T-helper 1 cell (primary cell): ENCODE results near the gene CSMD2.
"Not testable (repeated sequence)": the region's sequence is repeated elsewhere in the genome, so short reads cannot be mapped to it uniquely, and the experiment has no call there.

Experiments used
- DNase-seq, 5 donors: peaks; one replicate each; pipeline ENCODE4 v3.0.0-alpha.2; 2012 to 2020

The CSMD2 gene

DNA sequence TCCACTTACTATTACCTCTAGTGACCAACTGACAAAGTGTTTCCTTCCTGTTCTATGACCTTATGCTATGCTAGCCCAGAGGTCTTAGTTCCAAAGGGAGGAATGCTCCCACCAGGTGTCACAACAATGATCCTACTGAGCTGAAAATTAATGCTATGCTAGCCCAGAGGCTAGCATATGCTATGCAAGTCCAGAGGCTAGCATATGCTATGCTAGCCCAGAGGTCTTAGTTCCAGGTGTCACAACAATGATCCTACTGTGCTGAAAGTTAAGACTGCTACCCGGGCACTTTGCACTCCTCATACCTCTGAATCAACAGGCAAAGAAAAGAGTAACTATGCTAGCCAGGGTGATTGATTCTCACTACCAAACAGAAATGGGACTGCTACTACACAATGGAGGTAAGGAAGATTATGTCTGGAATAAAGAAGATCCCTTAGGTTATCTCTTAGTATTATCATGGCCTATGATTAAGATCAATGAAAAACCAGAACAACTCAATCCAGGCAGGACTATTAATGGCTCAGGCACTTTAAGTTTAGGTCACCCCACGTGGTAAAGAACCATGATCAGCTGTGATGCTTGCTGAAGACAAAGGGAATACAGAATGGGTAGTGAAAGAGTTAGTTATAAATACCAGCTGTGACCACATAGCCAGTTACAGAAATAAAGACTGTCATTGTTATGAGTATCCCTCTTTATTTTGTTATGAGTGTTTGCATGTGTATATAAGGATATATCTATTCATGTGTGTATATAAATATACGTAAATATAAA lies 114.1 kb downstream of the CSMD2 start:
- no peak for DNase-seq

DNA sequence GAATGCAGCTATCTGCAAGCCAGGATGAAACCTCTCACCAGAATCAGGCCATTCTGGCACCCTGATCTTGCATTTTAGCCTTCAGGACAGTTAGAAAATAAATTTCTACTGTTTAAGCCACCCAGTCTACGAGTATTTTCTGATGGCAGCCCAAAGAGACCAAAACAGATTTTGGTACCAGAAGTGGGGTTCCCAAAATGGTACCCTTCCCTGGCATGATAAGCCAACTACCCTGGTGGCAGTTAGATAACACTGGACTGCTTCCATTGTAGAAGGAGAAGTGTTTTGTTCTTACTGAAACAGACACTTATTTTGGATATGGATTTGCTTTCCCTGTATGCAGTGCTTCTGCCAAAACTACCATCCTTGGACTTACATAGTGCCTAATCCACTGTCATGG lies 115.0 kb downstream of the CSMD2 start:
- DNase-seq, result no peak

DNA sequence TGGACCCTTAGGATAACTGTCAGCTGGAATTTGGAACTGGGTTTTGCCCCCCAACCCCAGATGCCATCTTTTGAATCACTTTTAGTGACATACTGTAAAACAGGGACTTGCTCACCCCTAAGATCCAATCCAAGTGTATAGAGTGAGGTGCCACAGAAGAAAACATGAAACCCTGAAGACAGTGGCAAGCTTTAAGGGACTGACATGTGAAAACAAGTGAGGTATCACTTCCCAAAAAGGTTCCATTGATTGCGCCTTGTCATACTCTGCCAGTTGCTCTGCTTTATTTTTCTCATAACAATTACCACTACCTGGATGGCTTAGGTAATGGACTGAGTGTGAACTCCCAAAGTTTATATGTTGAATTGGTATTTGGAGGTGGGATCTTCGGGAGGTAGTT lies 115.6 kb downstream of the CSMD2 start:
- no peak for DNase-seq

DNA sequence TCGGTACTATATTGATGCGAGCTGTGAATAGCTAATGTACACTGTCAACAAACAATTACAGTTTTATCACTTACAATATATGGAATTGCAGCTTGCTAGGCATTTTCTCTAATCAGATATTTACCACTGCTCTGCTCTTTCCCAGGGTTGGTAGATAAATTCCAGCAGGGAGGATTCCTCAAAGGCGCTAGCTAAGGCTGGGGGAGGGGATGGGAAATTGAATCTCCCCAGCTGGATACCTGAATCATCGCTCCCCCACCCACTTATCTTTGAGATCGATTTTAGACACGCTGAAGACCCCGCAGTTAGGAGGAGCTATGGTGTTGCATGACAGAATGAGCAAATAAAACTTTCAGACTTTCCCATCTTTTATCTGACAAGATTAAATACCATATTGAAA lies 127.2 kb downstream of the CSMD2 start:
- no peak for DNase-seq

DNA sequence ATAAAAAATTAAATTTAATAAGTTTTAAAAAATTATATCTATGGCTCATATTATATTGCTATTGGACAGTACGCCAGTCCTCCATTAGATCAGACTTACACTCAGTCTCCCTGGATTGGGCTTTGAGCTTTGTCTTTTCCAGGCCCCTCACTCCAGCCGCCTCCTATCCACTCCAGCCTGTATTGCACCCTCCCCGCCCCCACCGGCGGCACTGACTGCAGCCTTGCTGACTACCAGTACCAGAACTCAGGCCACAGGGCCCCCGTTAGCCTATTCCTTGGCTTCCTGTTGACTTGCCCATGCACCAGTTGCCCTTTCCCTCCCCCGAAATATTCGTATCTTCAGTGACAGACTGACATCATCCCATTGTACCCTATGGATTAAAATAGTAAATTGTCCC lies 127.9 kb downstream of the CSMD2 start:
- DNase-seq, result no peak

DNA sequence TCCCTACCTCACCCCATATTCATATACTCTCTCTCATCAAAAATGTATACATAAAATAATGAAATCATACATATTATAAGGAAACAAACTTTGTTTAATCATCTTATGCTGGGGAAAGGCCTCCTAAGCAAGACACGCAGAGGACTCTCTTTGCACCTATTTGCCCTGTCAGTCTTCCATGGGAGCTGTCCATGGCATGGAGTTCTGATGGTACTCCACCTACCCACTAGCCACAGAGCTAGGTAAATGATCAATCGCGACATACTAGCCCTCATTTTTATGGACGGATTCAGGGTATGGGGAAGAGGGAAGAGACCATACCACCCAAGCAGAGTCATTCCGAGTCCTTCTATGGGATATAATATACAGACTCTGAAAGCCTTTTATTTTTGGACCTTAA lies 131.0 kb downstream of the CSMD2 start:
- no peak for DNase-seq

DNA sequence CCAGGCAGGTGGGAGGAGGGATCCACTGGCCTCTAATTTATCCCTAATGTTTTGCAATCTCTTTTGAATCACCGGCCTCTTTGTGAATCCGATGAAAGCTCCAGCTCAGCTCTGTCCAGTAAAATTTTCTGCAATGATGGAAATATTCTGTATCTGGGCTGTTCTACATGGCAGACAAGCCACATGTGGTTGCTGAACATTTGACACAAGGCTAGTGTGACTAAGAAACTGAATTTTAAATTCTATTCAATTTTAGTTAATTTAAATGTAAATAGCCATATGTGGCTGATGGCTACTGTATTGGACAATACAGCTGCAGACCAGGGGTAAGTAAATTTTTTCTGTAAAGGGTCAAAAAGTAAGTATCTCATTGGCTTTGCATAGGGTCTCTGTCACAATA lies 135.1 kb downstream of the CSMD2 start:
- no peak for DNase-seq

DNA sequence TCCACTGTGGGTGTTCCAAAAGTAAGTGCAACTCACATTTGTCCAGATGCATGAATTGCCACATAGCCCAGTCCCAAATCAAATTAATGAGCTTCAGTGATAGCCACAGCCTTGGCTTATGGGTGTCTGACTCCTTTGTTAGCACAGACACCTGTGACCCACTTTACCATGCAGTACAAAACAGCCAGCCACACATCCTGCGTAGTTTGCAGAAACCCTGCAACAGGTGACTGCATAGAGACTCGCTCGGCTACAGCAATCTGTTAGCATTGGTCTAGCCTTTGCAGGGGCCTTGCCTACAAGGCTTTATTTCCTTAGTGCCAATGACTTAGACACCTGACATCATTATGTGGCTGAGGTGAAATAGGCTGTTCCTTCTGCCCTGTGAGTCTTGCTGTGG lies 135.5 kb downstream of the CSMD2 start:
- no peak for DNase-seq

DNA sequence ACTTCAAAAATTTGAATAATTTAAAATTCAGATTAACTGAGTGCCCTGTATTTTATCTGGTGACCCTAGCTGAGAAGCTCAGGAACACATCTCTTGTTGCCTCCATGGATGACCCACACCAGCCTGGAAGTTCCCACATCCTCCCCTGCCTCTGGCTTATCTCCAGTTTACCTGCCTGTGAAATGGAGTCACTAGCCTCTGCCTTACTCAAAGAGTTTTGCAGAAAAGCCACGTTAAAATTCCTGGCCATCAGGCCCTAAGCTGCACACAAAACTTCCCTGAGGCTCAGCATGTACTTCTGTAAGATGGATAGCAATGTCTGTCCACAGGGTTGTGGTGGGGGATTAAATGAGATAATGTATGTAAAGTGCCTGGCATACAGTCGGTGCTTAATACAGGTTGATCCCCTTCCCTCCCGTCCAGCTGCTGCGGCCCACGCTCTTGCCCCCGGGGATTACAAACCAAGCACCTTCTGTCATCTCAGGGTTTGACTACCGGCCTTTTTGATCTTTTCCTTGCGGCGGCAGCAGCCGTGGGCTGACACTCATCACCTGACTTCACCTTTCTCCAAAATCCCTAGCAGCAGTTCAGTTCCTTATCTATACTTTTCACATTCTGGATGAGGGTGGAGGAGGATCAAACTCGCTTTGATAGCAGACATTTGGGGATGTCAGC lies 136.5 kb downstream of the CSMD2 start:
- no peak for DNase-seq

DNA sequence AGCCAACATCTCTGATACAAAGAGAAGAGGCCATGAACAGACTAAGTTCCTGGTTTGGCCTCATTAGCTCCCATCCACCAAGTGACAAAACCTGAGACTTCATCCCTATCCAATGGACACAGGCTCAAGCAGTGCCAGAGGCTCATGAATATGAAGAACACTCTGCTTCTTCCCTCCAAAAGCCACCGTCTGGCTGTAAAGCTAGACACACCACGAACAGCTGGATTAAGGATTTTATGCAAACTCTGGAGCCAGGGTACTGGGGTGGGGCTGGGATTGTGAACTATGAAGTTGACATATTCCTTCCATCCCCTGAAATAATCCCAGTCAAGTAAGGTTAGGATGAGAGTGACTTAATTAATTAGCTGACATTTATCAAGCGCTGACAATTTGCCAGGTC lies 139.4 kb downstream of the CSMD2 start:
- no peak for DNase-seq

DNA sequence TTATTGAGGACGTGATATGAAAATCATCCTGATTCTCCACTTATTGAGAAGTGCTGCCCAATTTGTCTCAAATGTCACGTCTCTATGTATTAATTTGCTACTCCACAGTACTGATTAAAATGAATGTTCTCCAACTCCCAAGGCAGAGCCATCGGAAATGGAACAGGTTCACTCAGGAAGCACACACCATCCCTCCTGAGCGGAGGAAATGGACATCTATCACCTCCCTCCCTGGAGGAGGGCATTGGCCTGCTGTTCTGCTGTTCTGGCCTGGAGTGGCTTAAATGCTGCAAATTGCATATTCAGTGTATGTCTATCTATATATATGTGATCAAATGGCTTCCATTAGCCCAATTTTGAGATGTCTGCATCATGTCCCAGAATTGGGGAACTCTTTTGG lies 140.5 kb downstream of the CSMD2 start:
- DNase-seq, result no peak

DNA sequence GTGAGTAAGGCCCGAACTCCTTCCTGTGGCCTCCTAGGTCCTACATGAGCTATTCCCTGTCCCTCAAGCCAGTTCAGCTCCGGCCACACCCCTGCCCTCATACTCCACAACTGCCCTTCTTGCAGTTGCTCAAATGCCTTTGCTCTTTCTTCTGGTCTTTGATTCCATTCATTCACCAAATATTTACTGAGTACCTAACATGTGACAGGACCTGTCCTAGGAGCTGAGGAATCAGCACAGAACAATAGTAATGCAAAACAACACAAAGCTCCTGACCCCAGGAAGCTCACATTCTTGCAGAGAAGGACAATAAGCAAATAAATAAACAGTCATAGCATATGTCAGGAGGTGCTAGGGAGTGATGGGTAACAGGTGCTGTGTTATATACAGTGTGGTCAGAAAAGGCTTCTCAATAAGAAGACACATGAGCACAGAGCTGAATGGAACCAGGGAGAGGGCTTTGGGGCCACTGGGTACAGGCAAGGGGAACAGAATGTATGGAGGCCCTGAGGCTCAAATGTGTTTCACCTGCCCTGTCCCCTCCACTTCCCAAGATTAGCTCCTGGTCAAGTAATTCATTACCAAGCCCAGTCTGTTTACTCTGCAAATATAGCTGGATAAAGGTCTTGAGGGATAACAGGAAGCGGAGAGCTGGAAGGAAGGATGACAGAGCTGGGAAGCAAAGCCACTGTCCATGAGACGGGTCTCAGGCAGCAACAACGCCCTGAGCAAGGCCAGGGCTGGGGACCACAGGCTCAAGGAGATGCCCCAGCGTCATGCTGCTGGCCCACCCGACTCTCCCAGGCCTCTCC lies 145.1 kb downstream of the CSMD2 start:
- no peak for DNase-seq

DNA sequence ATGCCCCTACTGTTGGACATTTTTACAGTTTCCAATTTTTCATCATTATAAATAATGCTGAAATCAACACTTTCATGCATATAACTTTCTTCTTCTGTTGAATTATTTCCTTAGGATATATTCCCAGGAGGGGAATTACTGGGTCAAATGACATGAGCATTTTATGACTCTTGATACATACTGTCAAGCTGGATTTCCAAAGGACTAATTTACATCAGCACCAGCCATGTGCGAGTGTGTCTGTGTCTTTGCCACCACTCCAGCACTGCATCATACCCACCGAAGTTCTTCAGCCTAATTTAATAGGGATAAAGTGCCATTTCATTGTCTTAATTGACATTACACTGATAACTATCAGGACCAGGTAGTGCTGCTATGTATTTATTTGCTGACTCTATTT lies 146.7 kb downstream of the CSMD2 start:
- DNase-seq, result no peak

DNA sequence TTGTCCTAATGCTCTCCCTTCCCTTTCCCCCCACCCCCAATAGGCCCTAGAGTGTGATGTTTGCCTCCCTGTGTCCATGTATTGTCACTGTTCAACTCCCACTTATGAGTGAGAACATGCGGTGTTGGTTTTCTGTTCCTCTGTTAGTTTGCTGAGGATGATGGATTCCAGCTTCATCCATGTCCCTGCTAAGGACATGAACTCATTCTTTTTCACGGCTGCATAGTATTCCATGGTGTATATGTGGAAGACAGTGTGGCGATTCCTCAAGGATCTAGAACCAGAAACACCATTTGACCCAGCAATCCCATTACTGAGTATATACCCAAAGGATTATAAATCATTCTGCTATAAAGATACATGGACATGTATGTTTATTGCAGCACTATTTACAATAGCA lies 148.7 kb downstream of the CSMD2 start:
- not testable (repeated sequence) for DNase-seq

DNA sequence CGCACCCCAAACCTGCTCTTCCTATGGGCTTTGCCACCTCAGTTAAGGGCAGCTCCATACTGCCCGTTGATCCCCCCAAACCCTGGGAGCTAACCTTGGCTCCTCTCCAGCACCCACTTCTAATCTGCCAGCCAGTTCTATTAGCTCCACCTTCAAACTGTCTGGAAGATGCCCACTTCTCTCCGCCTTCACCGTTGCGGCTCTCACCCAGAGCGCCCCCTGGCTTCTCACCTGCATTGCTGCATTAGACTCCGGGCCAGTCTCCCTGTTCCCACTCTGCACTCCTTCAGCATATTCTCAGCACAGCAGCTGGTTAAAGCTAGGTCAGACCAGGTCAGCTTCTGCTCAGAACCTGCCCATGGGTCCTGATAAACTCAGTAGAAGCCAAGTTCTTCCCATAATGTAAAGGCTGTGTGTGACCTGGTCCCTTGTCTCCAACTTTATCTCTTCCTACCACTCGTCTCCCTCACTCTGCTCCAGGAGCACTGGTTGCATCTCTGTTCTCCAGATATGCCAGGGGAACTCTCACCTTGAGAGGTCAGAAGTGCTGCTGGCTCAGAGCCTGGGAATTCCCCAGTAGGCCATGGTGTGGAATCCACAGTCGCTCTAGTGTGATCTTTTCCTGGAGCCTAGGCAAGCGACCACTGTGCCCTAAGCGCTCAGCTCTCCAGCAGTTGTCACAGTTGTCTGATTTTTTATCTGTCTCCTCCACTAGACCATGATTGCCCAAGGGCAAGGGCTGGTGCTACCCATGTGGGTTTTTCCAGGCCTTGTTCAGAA lies 150.9 kb downstream of the CSMD2 start:
- no peak for DNase-seq

DNA sequence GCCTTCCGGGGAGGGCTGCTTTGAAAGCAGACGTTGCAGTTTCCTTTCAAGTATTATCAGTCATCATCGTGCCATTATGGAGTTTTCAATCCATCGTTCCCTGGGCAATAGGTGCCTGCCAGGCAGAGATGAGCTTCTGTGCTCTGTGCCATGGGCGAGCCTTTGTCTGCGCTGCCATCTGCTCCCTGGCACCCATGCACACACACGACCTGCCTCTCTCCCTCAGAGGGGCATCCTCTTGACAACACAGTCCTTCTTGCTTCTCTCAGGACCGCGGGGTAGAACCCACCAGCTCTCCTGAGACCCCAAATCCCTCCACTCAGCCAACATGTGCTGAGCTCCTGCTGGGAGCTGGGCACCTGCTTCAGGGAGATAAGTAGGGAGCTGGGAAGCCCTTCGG lies 151.9 kb downstream of the CSMD2 start:
- no peak for DNase-seq

DNA sequence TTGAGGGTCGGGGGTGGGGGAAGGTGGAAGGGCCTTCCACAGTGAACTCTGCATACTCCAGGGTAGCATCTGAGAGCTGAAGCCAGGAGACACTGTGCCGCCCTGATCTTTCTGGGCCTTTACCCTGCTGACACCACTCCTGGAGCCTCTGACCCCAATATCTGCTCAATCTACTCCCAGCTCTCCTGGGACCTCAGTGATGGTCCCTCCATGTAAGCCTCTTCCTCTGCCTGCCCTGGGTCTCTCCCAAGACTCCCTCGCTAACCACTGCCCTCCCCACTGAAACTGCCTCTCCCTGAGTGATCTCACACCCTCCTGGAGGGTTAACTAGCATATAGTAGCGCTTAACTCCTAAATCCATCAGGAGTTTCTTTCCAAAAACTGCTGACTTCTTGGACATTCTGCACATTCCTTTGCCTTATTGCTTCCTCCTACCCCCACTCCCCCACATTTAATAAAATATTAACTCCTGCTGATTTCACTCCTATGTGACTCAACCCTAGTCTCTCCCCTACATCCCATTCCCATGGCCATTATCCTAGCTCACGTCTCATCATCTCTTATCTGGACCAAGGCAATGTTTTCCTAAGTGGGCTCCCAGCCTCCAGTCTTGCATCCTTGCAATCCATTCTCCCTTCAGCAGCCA lies 155.6 kb downstream of the CSMD2 start:
- no peak for DNase-seq

DNA sequence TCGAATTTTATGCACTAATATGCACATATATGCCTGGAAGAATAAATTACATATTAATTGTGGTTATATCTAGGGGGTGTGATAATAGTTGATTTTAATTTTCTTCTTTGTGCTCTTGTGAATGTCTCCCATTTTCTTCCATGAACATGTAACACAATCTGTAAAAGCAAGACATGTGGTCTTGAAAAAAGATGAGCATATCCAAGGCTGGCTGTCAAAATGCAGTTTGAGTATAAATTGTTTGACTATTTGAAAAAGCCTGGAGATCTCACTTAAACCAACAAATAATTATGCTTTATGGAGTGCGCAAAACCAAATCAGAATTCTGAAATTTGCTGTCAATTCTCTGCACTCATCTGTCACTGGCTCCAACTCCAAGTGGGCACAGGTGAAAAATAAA lies 157.3 kb downstream of the CSMD2 start:
- no peak for DNase-seq

DNA sequence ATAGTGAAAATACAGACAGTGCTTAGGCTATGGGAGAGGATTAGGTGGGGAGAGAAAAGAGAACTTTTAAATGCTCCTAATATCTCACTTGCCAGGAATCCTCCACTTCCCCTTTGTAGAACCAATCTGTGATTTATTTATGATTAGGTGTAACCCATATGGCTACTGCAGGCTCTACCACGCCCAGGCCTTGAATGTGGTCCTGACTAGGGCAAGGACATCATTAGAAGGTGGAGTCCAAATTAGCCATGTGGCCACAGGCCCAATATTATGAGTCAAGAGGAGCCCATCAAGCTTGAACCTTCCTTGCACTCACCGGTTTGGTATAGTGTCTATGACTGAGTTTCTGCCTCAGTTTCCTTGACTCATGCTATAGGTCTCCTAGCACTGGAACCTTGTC lies 159.7 kb downstream of the CSMD2 start:
- no peak for DNase-seq

DNA sequence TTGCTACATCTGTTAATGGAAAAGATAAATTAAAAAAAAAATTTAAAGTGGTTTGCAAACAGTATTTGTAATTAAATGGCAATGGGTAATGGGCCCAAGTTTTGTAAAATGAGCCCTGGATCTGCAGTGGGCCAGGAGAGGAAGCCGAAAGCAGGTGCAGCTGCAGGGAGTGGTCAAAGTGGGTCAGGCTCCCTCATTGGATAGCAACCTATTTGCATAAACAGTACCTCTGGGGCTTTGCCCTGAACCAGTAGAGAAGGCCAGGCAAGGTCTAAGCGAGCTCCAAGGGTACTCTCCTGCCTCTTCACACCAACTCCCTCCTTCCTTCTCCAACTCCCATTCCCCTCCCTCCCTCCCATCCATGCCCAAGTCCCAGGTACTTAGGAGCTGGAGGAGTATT lies 162.2 kb downstream of the CSMD2 start:
- DNase-seq, result no peak

DNA sequence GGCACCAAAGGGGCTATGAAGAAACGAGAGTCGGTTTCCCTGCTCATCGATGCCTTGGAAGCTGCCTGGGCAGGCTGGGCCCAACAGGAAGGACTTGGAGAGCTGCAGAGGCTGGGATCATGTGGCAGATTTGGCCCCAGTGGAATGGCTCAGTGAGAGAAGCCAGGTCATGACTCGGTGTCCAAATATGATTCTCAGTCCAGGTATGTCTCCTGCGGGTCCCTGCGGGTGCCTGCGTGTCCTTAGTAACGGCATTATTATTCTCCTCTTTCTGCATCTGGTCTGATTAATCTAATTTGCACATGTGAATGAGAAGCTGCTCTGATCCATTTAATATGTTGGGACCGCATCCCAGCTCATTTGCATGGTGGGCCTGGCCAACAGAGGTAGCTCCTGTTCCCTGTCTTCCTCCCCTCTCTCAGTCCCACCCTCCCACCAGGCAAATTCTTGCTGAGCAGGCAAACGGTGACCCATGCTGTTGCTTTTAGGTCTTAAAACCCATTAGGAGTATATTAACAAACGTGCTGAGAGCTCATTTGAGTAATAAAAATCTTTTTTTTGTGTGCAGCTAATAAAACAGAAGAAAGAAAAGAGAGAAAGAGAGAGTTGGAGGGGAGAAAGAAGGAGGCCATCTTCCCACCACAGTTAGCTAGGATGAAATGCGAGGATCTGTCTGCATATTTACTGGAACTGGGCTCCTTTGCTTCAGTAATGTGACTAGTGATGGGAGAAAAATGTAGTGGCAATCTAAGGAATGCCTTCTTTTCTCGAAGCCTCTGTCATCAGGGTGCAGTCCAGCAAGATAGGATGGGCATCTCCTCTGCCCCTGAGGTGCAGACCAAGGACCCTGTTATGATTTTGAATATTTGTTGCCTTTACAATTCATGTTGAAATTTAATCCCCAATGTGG lies 167.6 kb downstream of the CSMD2 start:
- no peak for DNase-seq
